CD4-positive, alpha-beta T cell treated with Interleukin-17A for 1 hour (primary cell): ENCODE data around the gene TNNC1.

Experiments
- DNase-seq: peaks from one replicate; pipeline ENCODE4 v3.0.0-alpha.2; 2020

TNNC1 gene

GRCh38 chr3:52428151-52429005, 25.5 kb downstream of the TNNC1 start:
- peak; percentile 62 for DNase-seq

DNA sequence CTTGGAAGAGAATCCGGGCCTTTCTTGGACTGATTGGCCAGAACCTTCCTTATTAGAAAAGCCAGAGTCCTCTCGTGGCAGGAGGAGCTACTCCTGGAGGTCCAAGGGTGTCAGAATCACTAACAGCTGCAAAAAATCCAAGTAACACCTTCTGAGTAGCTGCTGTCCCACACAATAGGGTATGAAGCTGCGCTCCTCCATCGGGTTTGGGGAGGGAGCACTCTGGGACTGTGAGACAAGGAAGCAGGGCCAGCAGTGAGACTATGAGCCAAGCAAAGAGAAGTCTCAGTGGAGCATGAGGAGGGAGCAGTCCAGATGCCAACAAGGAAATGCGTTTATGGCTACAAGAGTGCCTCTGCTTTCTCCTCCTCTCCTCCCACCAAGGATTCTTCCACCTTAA, 30.7 kb downstream of the TNNC1 start:
- no peak for DNase-seq

DNA sequence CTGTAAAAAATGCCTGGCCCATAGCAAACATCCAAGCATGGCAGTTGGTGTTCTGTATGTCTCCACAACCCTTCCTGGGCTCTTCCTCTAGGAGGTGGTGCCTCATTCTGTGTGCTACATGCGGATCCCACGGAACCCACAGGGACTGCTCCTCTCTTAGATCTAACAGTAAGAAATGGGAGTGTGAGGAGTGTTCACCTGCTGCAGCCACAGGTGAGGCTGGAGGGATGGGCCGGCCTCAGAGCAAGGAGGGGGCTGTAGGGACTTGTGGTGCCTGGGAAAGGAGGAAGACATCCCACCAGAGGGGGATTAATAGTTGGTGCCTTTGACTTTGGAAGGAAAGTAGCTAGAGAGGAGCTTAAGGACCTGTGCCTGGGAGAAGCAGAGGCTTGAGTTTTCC, 31.2 kb downstream of the TNNC1 start:
- no peak for DNase-seq

- DNase-seq = no peak
Measured at GRCh38 chr3:52420388-52420787, 33.5 kb downstream of the TNNC1 start.

DNA sequence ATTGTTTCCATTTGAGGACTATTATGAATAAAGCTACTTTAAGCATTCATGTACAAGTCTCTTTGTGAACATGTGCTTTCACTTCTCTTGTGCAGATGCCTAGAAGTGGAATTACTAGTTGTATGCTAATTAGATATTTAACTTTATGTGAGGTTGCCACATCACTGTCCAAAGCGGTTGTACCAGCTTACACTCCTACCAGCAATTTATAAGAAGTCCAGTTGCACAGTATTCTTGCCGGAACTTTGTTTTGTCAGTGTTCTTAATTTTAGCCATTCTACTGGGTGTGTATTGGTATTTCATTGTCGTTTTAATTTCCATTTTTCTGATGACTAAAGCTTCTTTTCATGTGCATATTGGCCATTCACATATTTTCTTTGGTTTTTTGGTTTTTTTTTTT, 38.0 kb downstream of the TNNC1 start:
- DNase-seq = no peak

GRCh38 chr3:52408466-52408865, 45.4 kb downstream of the TNNC1 start:
- DNase-seq = no peak

DNA sequence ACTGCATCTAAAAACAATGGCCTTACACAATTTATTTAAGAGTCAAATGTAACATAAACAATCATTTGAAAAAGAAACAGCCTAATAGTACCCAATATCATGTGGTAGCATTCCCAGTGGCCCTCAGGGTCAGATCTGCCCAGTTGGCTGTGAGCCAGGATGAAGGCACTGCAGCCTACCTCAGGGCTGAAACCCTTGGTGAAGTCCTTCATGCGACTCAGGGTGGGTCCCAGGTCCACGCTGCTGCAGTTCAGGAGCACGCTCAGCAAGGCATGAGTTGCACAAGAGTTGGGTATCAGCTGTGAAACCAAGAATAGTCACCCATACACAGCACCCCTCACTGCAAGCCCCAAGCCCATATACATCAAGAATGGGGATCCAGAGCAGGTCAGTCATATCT, 46.1 kb downstream of the TNNC1 start:
- DNase-seq = no peak

- DNase-seq = no peak
Measured at GRCh38 chr3:52406791-52407510, 46.9 kb downstream of the TNNC1 start.

- no peak for DNase-seq
Measured at GRCh38 chr3:52406231-52406661, 47.6 kb downstream of the TNNC1 start.

DNA sequence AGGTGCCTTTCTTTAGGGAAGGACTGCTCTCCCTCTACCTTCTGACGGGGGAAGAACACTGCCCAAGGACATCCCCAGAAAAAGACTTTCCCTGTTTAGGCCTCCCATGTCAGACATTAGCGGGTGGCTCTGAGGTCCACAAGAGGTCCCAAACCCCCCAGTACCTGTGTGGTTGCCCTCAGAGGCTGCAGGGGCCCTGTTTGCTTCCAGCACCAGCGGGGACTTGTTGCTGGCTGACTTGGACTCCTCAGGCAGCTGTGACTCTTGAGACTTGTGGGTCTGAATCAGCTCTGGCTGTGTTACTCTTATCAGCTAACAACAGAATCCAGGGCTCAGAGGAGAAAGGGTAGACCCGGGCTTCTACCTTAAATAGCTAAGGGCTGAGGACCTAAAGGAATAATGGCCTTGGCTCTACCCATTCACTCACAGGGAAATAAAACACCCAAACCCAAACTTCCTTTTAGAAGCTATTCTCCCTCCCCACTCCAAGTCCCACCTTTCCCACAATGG, 48.2 kb downstream of the TNNC1 start:
- no peak for DNase-seq

DNA sequence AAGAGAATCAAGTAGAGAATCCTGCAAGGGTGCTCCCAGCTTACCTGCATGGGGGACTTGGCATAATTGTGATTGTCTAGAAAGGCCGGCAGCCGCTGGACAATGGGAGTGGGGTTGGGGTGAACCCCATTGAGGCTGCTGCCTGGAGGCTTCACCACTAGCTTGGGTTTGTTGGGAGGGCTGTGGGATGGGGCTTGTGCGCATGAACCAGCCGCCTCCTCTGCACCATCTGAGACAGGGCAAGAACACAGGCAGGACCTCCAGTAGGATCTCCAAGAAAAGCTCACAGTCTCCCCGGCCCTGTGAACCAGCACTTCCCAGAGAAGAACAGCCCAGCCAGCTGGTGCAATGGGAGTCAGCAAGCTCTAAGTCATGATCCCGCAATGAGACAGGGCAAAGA, 48.8 kb downstream of the TNNC1 start:
- DNase-seq = no peak

- DNase-seq = no peak
Measured at GRCh38 chr3:52404391-52404790, 49.5 kb downstream of the TNNC1 start.

DNA sequence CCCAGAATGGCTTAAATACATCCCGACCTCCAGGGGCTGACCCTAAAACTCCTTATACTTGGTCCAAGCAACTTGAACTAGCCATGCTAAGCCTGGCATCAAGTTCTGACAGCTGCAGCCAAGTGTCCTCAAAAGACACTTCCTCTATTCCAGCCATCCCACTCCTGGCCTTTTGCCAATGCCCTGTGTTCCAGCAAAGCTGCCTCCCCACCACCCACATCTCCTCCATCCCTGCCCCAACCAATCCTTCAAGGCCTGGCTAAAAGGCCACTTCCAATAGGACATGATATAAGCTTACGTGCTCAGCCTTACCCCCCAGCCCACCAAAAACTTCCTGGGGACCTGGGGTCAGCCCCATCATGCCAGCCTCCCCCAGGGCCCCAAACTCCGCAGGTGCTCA, 49.9 kb downstream of the TNNC1 start:
- DNase-seq = no peak

DNA sequence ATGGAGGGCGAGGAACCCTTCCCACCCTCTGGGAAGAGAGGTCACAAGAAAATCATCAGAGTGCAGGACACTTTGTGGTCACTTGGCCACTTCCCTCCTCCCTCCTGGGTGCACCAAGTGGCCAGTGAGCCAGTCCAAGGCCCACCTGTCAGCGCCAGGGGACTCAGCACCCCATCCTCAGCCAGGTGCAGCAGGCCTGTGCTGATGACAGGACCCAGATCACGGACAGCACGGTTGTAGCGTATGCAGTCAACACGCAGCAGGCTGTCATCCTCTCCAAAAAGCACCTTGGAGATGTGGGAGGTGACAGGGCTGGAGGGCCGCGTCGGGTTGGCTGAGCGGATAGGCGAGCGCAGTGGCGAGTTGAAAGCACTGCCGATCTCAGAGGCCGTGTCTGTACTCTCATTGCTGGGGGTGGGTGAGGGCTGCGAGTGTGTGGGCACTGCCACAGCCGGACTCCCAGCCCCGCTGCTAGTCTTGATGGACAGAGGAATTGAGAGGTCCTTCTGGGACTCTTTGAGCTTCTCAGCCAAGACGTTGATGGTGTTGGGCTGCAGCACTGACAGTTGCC, 50.5 kb downstream of the TNNC1 start:
- no peak for DNase-seq

- no peak for DNase-seq
Measured at GRCh38 chr3:52402706-52403270, 51.1 kb downstream of the TNNC1 start.

- no peak for DNase-seq
Measured at GRCh38 chr3:52402101-52402521, 51.7 kb downstream of the TNNC1 start.

GRCh38 chr3:52401551-52401950, 52.3 kb downstream of the TNNC1 start:
- DNase-seq = no peak
